Large intestine (tissue), 3 donors: ENCODE data around the gene SLC12A4. TPM values are rescaled to one million over a fixed set of nuclear protein-coding genes. Genes with fewer than 3 reads are reported as not detected.
A peak's percentile ranks its signal among the peaks of the same experiment; 100 is the strongest.
"Not testable (repeated sequence)": the region's sequence is repeated elsewhere in the genome, so short reads cannot be mapped to it uniquely, and the experiment has no call there.

Experiments used
- DNase-seq, 2 donors: peaks; one replicate each; pipeline versions ENCODE4 v3.0.0 to v3.0.0-alpha.2; 2013
- H3K27ac ChIP-seq: one replicate; pipeline ENCODE4 v1.5.1; 2013; ENCODE audit warnings: low read length
- H3K27me3 ChIP-seq: 2 replicates; pipeline ENCODE4 v1.6.1; 2013; ENCODE audit warnings: low read length; ENCODE audit not compliant: control insufficient read depth, insufficient read depth
- H3K36me3 ChIP-seq: 2 replicates; pipeline ENCODE4 v1.6.1; 2013; ENCODE audit warnings: low read length; ENCODE audit not compliant: control insufficient read depth, insufficient read depth
- H3K4me1 ChIP-seq: one replicate; pipeline ENCODE4 v1.6.1; 2013; ENCODE audit warnings: low read length; ENCODE audit not compliant: control insufficient read depth, insufficient read depth
- H3K4me3 ChIP-seq: one replicate; pipeline ENCODE4 v1.5.1; 2013; ENCODE audit warnings: low read length
- H3K9me3 ChIP-seq: one replicate; pipeline ENCODE4 v1.6.1; 2013; ENCODE audit warnings: mild to moderate bottlenecking, low read depth, low read length, moderate library complexity; ENCODE audit not compliant: control insufficient read depth
- WGBS: methylation state at CpG from one replicate; pipeline ENCODE4 v1.1.5; 2013; ENCODE audit warnings: low lambda C conversion rate; ENCODE audit not compliant: insufficient coverage; 5-methylcytosine and 5-hydroxymethylcytosine counted together
- polyA plus RNA-seq: library from polyadenylated mRNA; unstranded; fragments of 120-200 nt; gene quantifications from one replicate; pipeline ENCODE4 v1.2.1, GENCODE V29; 2013

SLC12A4 gene
- polyA plus RNA-seq, 1 donor: 25.5 TPM

GRCh38 chr16:67923414-67924116 is 44.9 kb downstream of the SLC12A4 start:
- Histone ChIP-seq H3K4me3 (no peak overlapping the region), H3K27ac (no peak overlapping the region), H3K27me3 (no peaks in the 10 kb centered on the region), H3K4me1 (no peaks in the 10 kb centered on the region), H3K9me3 (no peaks in the 10 kb centered on the region), H3K36me3 (peaks cover 59% of the 10 kb centered on the region)
- no CpG with 5 or more reads among the region's 10 CpGs for WGBS
- DNase-seq: no peak

- H3K27me3 ChIP-seq: no peaks in the 10 kb centered on the region
- no peaks in the 10 kb centered on the region for H3K4me1 ChIP-seq
- DNase-seq: no peak
- H3K27ac ChIP-seq: no peak overlapping the region
- WGBS: no CpG with 5 or more reads among the region's 8 CpGs
- peaks cover 59% of the 10 kb centered on the region for H3K36me3 ChIP-seq
- no peaks in the 10 kb centered on the region for H3K9me3 ChIP-seq
- H3K4me3 ChIP-seq: no peak overlapping the region
These were observed 45.7 kb downstream of the SLC12A4 start for GRCh38 chr16:67922740-67923139.

GRCh38 chr16:67922221-67922620 is 46.2 kb downstream of the SLC12A4 start:
- H3K27me3 ChIP-seq: no peaks in the 10 kb centered on the region
- H3K9me3 ChIP-seq: no peaks in the 10 kb centered on the region
- no peak for DNase-seq
- no peak overlapping the region for H3K27ac ChIP-seq
- no peaks in the 10 kb centered on the region for H3K4me1 ChIP-seq
- H3K36me3 ChIP-seq: peaks cover 56% of the 10 kb centered on the region
- no peak overlapping the region for H3K4me3 ChIP-seq
- WGBS: no CpG with 5 or more reads among the region's 5 CpGs

- DNase-seq: no peak
- peaks cover 67% of the 10 kb centered on the region for H3K36me3 ChIP-seq
- peaks cover 13% of the 10 kb centered on the region for H3K4me1 ChIP-seq
- no peak overlapping the region for H3K4me3 ChIP-seq
- H3K9me3 ChIP-seq: no peaks in the 10 kb centered on the region
- no peak overlapping the region for H3K27ac ChIP-seq
- H3K27me3 ChIP-seq: no peaks in the 10 kb centered on the region
- no CpG with 5 or more reads among the region's 6 CpGs for WGBS
These were observed 48.7 kb downstream of the SLC12A4 start for GRCh38 chr16:67919622-67920221.

GRCh38 chr16:67917852-67918236 is 50.6 kb downstream of the SLC12A4 start:
- Histone ChIP-seq H3K9me3 (no peaks in the 10 kb centered on the region), H3K4me1 (peaks cover 13% of the 10 kb centered on the region), H3K27me3 (no peaks in the 10 kb centered on the region), H3K36me3 (peaks cover 58% of the 10 kb centered on the region), H3K4me3 (no peak overlapping the region), H3K27ac (no peak overlapping the region)
- WGBS: no CpG with 5 or more reads among the region's 4 CpGs
- DNase-seq: no peak

GRCh38 chr16:67917140-67917851 is 51.1 kb downstream of the SLC12A4 start:
- Histone ChIP-seq H3K9me3 (no peaks in the 10 kb centered on the region), H3K36me3 (peaks cover 57% of the 10 kb centered on the region), H3K4me1 (peaks cover 13% of the 10 kb centered on the region), H3K27ac (no peak overlapping the region), H3K27me3 (no peaks in the 10 kb centered on the region), H3K4me3 (no peak overlapping the region)
- no peak for DNase-seq
- no CpG with 5 or more reads among the region's 6 CpGs for WGBS

- no peak overlapping the region for H3K4me3 ChIP-seq
- H3K9me3 ChIP-seq: no peaks in the 10 kb centered on the region
- WGBS: no CpG with 5 or more reads among the region's 7 CpGs
- H3K36me3 ChIP-seq: peaks cover 64% of the 10 kb centered on the region
- peak in 1 of 2 donors; percentile 43 for DNase-seq
- peaks cover 13% of the 10 kb centered on the region for H3K4me1 ChIP-seq
- no peaks in the 10 kb centered on the region for H3K27me3 ChIP-seq
- no peak overlapping the region for H3K27ac ChIP-seq
These were observed 52.4 kb downstream of the SLC12A4 start for GRCh38 chr16:67915831-67916723.

GRCh38 chr16:67915496-67915769 is 53.0 kb downstream of the SLC12A4 start:
- not testable (repeated sequence) for H3K9me3 ChIP-seq, H3K27ac ChIP-seq, H3K27me3 ChIP-seq, H3K4me3 ChIP-seq, DNase-seq
- peaks cover 65% of the 10 kb centered on the region for H3K36me3 ChIP-seq
- WGBS: no CpG with 5 or more reads among the region's 2 CpGs
- peaks cover 13% of the 10 kb centered on the region for H3K4me1 ChIP-seq

- no peak for DNase-seq
- Histone ChIP-seq H3K27ac (no peak overlapping the region), H3K4me1 (peaks cover 13% of the 10 kb centered on the region), H3K36me3 (peaks cover 64% of the 10 kb centered on the region), H3K4me3 (no peak overlapping the region), H3K9me3 (no peaks in the 10 kb centered on the region), H3K27me3 (no peaks in the 10 kb centered on the region)
- no CpG with 5 or more reads among the region's 7 CpGs for WGBS
These were observed 53.5 kb downstream of the SLC12A4 start for GRCh38 chr16:67914758-67915495.

GRCh38 chr16:67910158-67910557 is 58.3 kb downstream of the SLC12A4 start:
- H3K27me3 ChIP-seq: no peaks in the 10 kb centered on the region
- WGBS: no CpG with 5 or more reads among the region's 2 CpGs
- DNase-seq: no peak
- peaks cover 2% of the 10 kb centered on the region for H3K4me1 ChIP-seq
- H3K36me3 ChIP-seq: peaks cover 43% of the 10 kb centered on the region
- no peak overlapping the region for H3K27ac ChIP-seq
- no peaks in the 10 kb centered on the region for H3K9me3 ChIP-seq
- H3K4me3 ChIP-seq: no peak overlapping the region
